DMS 273 (cell line): ENCODE results near the gene JAG1.
A peak's percentile ranks its signal among the peaks of the same experiment; 100 is the strongest.

Experiments
- DNase-seq: peaks from one replicate; lab custom pipeline; 2025; ENCODE audit not compliant: unreplicated experiment; lab: John Stamatoyannopoulos, UW

The JAG1 gene

DNA sequence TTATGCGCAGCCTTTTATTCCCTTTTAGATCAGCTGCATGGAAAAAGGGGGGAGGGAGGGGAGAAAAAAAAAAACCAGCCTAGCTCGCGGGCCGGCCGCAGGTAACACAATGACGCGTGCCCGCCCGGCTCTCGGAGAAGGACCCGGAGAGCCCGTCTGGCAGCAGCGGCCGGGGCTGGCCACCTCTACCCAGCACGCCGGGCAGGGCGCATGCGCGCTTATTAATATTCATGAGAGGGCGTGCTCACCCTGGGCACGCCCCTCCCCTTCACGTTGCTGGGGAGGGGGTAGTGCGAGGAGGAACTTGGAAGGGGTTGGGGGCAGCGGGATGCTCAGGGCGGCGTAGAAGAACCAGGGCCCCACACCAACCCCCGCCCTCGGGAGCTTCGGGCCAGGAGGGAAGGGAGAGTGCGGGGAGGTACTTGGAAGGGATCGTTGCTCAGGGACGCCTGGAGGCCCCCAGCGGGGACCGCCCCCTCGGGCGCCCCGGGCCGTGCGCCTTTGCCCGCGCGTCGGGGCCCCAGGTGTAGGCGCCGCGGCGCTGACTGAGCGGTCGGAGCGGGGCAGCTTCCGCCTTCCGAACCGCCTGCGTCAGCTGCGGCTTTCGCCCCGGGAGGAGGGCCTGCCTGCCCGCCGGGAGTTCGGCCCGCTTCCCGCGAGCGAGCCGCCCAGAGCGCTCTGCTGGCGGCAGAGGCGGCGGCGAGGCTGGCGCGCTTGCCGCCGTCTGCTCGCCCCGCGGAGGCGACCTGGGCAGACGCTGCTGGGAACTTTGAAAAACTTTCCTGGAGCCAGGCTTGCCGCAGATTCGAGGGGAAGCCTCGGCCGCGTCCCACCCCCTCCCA lies at the start of gene JAG1:
Gene JAG1 (minus strand): TSS at position 158 of the 842 bp plus-strand sequence. CDS start 469 bp downstream, outside the sequence.
- DNase-seq = peak; percentile 95

DNA sequence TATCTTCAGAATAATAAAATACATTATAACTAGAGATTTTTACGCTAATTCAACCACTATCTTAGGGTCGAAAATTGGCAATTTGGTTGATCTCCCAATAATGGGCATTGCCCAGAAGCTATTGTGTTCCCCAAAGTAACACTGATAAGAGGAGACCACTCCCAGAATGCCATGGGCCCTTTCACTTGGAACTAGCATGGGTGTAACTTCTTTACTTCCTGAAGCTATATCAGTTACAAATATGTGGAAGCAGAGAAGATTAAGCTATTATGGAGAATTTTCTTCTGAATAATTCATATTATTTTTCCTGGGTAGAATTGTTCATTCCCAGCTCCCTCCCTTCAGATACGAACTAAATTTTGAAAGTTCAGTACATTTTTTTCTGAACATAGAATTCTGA lies 48.2 kb upstream of the JAG1 start:
- no peak for DNase-seq

DNA sequence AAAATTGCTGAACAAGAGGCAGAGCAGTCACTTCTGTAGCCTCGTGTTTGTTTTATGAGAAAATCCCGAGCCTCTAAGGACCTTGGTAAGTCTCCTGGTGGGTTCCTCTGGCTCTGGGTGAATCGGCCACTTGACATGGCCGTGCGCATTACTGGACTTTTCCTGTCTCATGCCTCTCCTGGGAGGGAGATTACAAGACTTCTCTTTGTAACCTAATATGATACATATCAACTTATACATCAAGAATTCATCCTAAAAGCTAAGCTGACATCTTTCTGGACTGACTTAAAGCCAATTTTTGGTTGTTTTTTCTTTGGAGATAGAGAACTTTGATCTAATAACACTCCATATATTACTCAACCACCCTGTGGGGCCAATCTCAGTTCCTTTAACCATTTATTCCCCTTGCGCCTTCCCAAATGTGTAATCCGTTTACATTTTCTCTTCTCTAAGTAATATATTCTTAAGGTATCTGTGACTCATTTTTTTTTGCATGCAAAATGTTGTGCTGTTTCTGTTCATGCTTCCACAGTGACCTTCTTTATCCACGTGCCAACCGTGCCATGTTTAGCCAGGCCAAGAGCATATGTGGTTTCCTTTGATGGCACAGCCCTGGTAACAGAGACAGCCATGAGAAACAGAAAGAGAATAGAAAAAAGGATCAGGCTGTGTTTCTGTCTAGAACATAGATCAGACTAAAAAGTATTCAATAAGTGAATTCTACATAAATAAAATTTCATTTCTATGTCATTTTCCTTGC lies 47.5 kb upstream of the JAG1 start:
- no peak for DNase-seq

- DNase-seq = no peak
These were observed 46.8 kb upstream of the JAG1 start for GRCh38 chr20:10720565-10720964.

DNA sequence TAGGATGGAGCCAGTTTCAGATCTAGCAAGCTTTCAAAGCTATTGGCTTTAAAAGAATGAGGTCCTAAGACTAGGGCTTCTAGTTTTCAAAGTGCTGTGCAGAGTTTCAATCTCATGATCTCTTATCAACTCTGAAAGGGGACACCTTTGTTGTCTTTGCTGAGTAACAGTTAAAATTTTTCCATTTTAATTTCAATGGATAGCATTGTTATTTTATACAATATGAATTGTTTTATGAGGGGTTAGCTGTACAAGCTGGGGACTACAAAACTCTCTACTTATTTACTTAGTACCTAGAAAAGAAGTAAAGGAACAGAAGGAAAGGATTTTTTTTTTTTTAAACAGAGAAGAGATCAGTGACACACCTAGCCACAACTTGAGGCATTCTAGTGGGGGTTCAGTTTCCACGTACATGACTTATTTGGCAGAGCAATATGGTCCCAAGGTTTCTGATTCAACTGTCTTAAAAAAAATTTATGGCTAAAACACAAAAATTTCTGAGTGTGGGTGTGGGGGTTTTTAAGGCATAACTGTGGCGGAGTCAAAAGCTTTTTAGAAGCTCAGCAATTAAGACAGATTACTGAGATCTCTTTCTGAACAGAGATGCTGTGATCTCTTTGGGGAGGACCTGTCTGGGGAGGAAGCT lies 46.1 kb upstream of the JAG1 start:
- no peak for DNase-seq

GRCh38 chr20:10718661-10719060 lies 44.9 kb upstream of the JAG1 start:
- no peak for DNase-seq

DNA sequence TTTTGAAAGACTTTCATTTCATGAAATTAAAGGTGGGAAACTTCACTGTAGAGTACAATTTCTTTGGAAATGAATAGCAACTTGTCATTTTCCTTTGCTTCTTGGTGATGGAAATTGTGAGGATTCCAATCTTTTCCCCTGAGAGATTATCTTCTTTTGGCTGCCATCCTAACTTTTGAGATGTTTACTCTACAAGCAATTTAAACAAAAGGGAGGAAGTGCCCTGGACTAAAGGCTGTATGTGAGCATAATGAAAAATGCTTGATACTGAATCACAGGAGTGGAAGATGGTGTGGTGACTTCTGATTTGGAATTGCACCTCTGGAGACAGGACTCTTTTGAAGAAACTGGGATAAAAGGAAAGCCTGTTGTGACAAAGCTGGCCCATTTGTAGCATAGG lies 43.1 kb upstream of the JAG1 start:
- no peak for DNase-seq

DNA sequence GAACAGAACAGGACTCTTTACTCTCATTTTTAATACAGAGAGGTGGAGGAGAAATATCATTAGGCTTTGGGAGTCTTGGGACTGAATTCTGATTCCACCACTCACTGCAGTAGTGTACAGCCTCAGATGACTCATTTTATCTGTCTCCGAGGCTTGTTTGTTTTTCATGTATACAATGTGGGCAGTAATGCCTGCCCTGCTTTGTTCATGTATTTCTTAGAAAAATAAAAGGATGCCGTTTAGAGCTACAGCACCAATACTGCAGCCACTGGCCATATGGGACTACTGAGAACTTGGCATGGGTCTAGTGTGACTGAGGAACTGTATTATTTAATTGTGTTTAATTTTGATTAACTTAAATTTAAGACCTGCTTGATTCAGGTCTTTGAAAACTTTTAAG lies 41.2 kb upstream of the JAG1 start:
- peak; percentile 10 for DNase-seq

DNA sequence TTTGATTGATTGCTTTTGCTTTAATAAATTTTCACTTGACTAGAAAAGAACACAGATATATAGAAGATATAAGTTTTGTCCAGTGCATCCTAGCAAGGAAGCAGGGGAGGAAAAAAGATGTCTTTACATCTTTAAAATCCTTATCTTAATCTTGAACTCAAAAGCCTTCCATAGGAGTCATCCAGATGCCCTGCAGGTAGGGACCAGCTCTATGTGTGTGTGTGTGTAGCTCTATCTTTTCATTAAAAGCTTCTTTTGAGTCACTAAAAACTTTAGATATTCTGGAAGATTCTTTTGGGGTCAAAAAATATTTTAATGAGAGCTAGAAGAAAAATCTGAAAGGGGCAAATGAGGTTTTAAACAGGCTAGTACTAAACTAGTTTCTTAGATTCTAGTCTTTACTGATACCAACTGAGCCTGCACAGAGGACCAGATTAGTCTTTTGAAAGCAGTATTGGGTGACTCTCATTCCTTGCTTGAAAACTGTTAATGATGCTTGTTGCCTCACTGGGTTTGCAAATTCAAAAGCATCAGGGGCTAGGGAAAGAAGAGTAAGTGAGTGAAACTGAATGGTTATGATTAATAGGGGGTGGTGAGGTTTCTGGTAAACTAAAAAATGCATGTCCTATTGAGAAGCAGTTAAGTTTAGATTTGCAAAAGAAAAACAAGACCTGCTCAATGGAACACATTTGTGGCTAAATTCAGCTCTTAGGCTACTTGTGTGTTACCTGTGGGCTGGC lies 40.6 kb upstream of the JAG1 start:
- no peak for DNase-seq

GRCh38 chr20:10713161-10713560 lies 39.4 kb upstream of the JAG1 start:
- no peak for DNase-seq

DNA sequence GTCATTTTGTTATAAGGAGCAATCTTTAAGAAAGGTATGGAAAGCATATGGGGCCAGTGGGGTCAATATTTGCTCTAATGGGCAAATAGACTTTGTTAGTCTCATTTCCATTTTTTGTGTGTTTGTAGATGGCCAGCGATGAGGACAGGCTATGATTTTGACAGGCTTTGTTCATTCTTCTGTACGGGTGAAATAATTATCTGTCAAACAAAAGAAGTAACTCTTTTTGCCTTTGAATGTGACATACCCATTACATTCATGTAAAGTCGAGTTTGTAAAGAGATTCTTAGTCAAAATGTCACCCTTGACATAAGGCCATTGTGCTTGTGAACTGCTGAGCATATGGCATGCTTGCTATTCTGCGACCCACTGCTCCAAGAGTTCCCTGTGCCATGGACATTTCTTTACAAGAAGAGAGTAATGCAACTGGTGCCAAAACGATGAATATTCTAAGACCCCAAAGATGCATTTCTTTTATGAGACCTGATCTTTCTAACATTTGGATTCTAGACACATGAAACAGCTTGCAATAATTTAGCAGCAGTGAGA lies 38.2 kb upstream of the JAG1 start:
- DNase-seq = no peak

DNA sequence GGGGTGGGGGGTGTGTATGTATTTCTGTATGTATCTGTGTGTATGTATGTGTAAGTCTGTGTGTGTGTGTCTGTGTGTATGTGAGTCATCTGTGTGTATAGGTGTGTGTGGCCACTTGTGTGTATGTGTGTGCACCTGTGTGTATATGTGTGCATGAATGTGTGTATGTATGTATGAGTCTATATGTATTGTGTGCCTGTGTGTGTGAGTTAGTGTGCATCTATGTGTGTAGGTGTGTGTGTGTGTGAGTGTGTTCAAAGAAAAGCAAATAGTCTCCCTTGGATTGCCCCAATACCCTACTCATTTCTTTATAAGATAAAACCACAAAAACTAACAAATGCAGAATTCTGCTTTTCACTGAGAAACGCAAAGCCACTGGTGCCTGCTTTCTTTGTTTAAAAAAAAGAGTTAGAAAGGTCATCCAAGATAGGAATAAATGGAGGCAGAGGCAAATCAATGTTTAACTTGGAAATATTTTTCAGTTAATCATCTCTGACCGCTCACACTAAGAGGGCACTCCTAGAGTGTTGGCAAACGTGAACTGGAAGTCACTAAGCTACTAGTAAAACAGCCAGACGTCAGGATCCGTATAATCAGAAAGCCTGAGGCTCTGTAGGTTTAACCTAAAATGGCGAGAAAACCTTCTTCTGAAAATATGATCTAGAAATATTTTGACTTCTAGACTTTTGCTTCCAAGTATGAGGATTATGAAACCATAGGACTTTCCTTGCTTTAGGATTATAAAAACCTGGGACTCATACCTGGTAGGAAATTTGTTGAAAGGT lies 37.4 kb upstream of the JAG1 start:
- DNase-seq = no peak

- DNase-seq = no peak
These were observed 36.1 kb upstream of the JAG1 start for GRCh38 chr20:10709916-10710315.

DNA sequence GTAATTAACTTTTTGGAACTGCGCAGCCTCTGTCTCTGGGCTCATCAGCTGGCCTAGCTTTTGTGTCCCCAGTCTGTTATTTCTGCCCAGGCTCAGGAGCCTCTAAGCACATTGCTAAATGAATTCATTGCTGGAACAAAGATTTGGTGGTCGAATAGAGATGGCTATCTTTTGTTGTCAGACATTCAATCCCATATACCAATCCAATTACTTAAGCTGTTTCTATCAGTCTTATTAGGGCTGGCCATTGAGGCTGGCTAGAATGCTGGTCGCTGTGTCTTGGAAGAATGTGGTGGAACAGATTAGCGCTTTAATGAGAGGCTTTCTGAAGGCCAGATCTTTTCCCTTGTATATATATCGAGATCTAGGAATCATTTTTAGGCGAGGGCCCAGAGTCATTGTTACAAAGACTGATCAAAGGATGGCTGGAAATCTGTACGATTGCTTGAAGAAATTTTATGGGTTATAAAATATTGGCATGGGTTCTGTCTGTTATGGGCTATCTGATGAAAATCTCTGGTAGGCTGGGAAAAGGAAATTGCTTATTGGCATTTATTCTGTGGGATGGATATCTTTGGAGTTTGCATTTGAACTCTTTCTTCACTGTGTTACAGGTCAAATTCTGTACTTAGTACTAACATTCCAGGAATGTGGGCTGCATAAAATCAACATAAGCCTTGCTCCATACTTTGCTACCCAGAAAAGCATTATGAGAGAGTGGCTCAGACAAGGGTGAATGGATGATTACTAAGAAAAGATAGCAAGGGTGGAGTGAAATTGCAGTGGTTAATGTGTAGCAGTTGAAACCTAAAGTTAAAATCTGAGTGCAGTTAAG lies 34.8 kb upstream of the JAG1 start:
- DNase-seq = no peak

DNA sequence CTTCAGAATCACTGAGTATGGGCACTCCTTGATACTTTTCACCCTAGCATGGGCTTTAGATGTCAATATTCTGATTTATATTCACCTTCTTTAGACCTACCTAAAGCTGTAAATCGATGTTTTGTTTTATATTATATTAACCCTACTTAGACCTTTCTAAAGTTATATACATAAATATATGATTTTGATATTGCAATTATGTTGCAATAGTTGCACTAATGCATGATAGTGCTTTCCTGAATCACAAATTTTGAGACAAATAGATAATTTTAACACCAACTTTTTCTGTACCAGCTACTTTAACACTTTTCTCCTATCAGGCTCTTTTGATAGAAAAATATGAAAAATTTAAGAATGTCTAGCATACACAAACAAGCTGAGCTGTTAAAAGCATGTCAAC lies 34.0 kb upstream of the JAG1 start:
- DNase-seq = no peak

- DNase-seq = no peak
These were observed 33.3 kb upstream of the JAG1 start for GRCh38 chr20:10707068-10707467.

DNA sequence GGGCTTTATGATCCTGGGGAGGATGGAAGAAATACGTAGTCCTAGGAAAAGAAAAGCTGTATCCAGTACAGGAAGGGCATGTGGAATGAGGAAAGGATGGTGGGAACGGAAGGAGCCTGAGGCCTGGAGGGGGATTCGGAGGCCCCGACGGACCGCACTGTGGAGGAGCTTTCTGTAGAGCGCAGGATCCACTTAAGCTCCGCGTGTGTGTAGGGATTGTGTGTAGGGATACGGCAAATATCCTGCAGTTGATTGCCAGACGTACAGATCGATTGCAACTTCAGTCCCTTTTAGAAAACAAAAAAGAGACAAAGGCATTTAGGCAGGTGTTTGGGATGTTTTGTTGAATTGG lies 32.6 kb upstream of the JAG1 start:
- DNase-seq = no peak

- DNase-seq = no peak
These were observed 32.1 kb upstream of the JAG1 start for GRCh38 chr20:10705801-10706459.

- peak; percentile 8 for DNase-seq
These were observed 27.8 kb upstream of the JAG1 start for GRCh38 chr20:10701607-10702006.
